Diencephalon (tissue), 1 donor: ENCODE measurements around the gene APLP1. TPM values are rescaled to one million over a fixed set of nuclear protein-coding genes. Genes with fewer than 3 reads are reported as not detected.

Experiments
- small RNA-seq: library from RNA; depleted of rRNA; stranded (forward); fragments of <200 nt; gene quantifications from one replicate; pipeline ENCODE3, GENCODE V24; 2014
- total RNA-seq: library from RNA; depleted of rRNA; stranded (reverse); fragments of >200 nt; gene quantifications from one replicate; pipeline ENCODE4 v1.2.3, GENCODE V29; 2014

Gene APLP1
- 328 TPM for total RNA-seq

DNA sequence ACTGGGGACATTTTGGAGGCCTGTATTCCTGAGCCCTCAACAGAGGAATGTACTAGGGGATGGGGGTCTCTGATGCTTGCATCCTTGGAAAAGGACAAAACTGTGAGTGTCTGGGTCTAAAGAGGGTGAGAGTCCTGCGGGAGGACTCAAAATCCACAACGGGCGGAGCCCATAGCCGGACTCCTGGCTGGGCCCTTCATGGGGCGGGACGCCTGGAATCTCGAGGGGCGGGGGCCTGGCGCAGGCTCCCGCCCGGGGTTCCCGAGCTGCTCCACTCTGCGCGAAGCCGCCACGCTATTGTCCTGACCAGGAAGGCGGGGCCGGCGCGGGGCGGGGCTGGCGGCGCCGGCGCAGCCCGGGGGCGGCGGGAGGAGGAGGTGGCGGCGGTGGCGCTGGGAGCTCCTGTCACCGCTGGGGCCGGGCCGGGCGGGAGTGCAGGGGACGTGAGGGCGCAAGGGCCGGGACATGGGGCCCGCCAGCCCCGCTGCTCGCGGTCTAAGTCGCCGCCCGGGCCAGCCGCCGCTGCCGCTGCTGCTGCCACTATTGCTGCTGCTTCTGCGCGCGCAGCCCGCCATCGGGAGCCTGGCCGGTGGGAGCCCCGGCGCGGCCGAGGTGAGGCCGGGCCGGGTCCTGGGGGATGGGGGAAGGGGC lies at the start of gene APLP1:
APLP1 (plus strand) TSS at position 403 of the 651 bp plus-strand sequence; CDS start at position 466, 63 bp downstream.

GRCh38 chr19:35852029-35852780 lies 16.2 kb upstream of the APLP1 start, which contains the start of gene NPHS1:
TSS of gene NPHS1 (minus strand) at chr19:35852504. CDS start at chr19:35851837, 667 bp downstream.

GRCh38 chr19:35856546-35857149 lies 11.7 kb upstream of the APLP1 start, which contains the start of gene KIRREL2:
TSS of gene KIRREL2 (plus strand) at chr19:35856911. CDS start at chr19:35857120, 209 bp downstream.

DNA sequence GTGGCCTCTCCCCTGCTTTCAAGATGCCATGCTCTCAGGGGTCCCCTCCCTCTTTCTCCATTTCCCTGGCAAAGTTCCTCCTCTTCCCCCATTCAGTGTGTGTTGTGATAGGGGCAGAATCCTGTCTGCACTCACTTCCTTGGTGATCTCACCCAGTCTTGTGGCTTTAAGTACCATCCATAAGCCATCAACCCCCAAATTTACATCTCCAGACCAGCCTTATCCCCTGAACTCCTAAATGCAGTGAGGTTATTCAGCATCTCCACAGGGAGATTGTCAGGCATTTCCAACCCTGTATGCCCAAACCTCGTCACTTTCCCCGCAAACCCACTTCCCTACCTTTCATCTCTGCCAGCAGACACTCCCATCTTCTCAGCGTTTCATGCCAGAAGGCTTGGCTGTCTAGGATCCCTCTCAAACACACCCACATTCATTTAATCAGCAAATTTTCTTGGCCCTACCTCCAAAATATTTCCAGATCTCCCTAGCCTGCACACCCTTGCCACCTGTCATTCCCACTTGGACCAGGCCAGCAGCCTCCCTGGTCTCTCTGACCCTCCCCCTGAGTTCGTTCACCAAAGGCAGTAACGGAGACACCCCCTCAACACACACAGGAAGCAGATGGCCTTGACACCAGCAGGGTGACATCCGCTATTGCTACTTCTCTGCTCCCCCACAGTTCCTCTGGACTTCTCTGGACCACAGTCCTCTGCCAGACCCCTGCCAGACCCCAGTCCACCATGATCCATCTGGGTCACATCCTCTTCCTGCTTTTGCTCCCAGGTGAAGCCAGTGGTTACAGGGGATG lies 33.7 kb downstream of the APLP1 start, which contains the start of gene HCST:
HCST (plus strand) TSS at position 676 of the 808 bp plus-strand sequence; CDS start at position 741, 65 bp downstream.

GRCh38 chr19:35908010-35908441 lies 39.7 kb downstream of the APLP1 start, which contains the start of gene TYROBP:
TSS of gene TYROBP (minus strand) at chr19:35908295. CDS start at chr19:35908228, 67 bp downstream.

Small RNA genes lying within 50 kb of the gene (small RNA-seq; reads per million reads assigned to genes)
- not detected for gene RN7SL402P

Other genes starting within 250 kb of the APLP1 start
- 18.2 TPM for gene RBM42, start 239.5 kb upstream of the APLP1 start, total RNA-seq
- 0.46 TPM for gene ETV2, start 226.8 kb upstream of the APLP1 start, total RNA-seq
- gene COX6B1, start 220.3 kb upstream of the APLP1 start, total RNA-seq: 199 TPM
- not detected for gene UPK1A, start 202.1 kb upstream of the APLP1 start, total RNA-seq
- gene ZBTB32, start 164.0 kb upstream of the APLP1 start, total RNA-seq: not detected
- 6.2 TPM for gene KMT2B, start 150.6 kb upstream of the APLP1 start, total RNA-seq
- gene IGFLR1, start 126.1 kb upstream of the APLP1 start, total RNA-seq: 0.46 TPM
- 10.8 TPM for gene U2AF1L4, start 123.2 kb upstream of the APLP1 start, total RNA-seq
- 23.5 TPM for gene PSENEN, start 122.9 kb upstream of the APLP1 start, total RNA-seq
- 12.0 TPM for gene LIN37, start 120.0 kb upstream of the APLP1 start, total RNA-seq
- gene HSPB6, start 111.5 kb upstream of the APLP1 start, total RNA-seq: 0.23 TPM
- 5.5 TPM for gene PROSER3, start 110.4 kb upstream of the APLP1 start, total RNA-seq
- 68.0 TPM for gene ARHGAP33, start 93.0 kb upstream of the APLP1 start, total RNA-seq
- not detected for gene PRODH2, start 55.7 kb upstream of the APLP1 start, total RNA-seq
- 0.46 TPM for gene NPHS1, start 16.1 kb upstream of the APLP1 start, total RNA-seq
- gene KIRREL2, start 11.7 kb upstream of the APLP1 start, total RNA-seq: 1.8 TPM
- 2.8 TPM for gene NFKBID, start 32.0 kb downstream of the APLP1 start, total RNA-seq
- 0.92 TPM for gene HCST, start 34.0 kb downstream of the APLP1 start, total RNA-seq
- 5.5 TPM for gene TYROBP, start 39.7 kb downstream of the APLP1 start, total RNA-seq
- gene LRFN3, start 67.8 kb downstream of the APLP1 start, total RNA-seq: 21.2 TPM
- 17.3 TPM for gene SDHAF1, start 126.6 kb downstream of the APLP1 start, total RNA-seq
- gene SYNE4, start 140.2 kb downstream of the APLP1 start, total RNA-seq: 1.6 TPM
- 13.6 TPM for gene ALKBH6, start 145.6 kb downstream of the APLP1 start, total RNA-seq
- 42.4 TPM for gene CLIP3, start 164.3 kb downstream of the APLP1 start, total RNA-seq
- gene THAP8, start 185.7 kb downstream of the APLP1 start, total RNA-seq: 4.8 TPM
- gene WDR62, start 186.3 kb downstream of the APLP1 start, total RNA-seq: 2.3 TPM
- gene OVOL3, start 242.6 kb downstream of the APLP1 start, total RNA-seq: not detected
- 104 TPM for gene POLR2I, start 246.3 kb downstream of the APLP1 start, total RNA-seq
- gene TBCB, start 246.9 kb downstream of the APLP1 start, total RNA-seq: 289 TPM